DLD1 (cell line): Measurements from ENCODE around the gene MAFF.

Experiments used
- in situ Hi-C: cut with HindIII; loops from 2 replicates; pipeline ENCODE4 v1.10.0; 2017; ENCODE audit warnings: low sequenced_read_pairs

Gene MAFF

GRCh38 chr22:38203090-38203810 lies 1.5 kb downstream of the MAFF start:
- in situ Hi-C loops, result no loop called here

GRCh38 chr22:38203855-38204514 lies 2.2 kb downstream of the MAFF start:
- in situ Hi-C loops, result no loop called here

- in situ Hi-C loops, result no loop called here
Measured at GRCh38 chr22:38204784-38205183, 3.0 kb downstream of the MAFF start.

- in situ Hi-C loops, result no loop called here
Measured at GRCh38 chr22:38205261-38206128, 3.7 kb downstream of the MAFF start.

GRCh38 chr22:38207898-38208432 lies 6.2 kb downstream of the MAFF start:
- in situ Hi-C loops, result no loop called here

- in situ Hi-C loops, result no loop called here
Measured at GRCh38 chr22:38208551-38208968, 6.8 kb downstream of the MAFF start.

- in situ Hi-C loops, result no loop called here
Measured at GRCh38 chr22:38211556-38211955, 9.8 kb downstream of the MAFF start.

GRCh38 chr22:38212442-38212841 lies 10.6 kb downstream of the MAFF start:
- in situ Hi-C loops, result no loop called here

GRCh38 chr22:38213319-38213989 lies 11.7 kb downstream of the MAFF start:
- in situ Hi-C loops, result no loop called here

- in situ Hi-C loops, result no loop called here
Measured at GRCh38 chr22:38213990-38214301, 12.2 kb downstream of the MAFF start.

GRCh38 chr22:38214302-38215056 lies 12.7 kb downstream of the MAFF start:
- in situ Hi-C loops, result no loop called here

- in situ Hi-C loops, result no loop called here
Measured at GRCh38 chr22:38215156-38216038, 13.6 kb downstream of the MAFF start.

- in situ Hi-C loops, result no loop called here
Measured at GRCh38 chr22:38218661-38219622, 17.1 kb downstream of the MAFF start.

GRCh38 chr22:38219632-38220031 lies 17.8 kb downstream of the MAFF start:
- in situ Hi-C loops, result no loop called here

- in situ Hi-C loops, result no loop called here
Measured at GRCh38 chr22:38220163-38220562, 18.4 kb downstream of the MAFF start.

GRCh38 chr22:38220653-38221386 lies 19.0 kb downstream of the MAFF start:
- in situ Hi-C loops, result no loop called here

GRCh38 chr22:38221407-38221806 lies 19.6 kb downstream of the MAFF start:
- in situ Hi-C loops, result no loop called here
